Measurements from ENCODE around the gene ERGIC1. TPM values are rescaled to one million over a fixed set of nuclear protein-coding genes. Genes with fewer than 3 reads are reported as not detected.

Gene ERGIC1
- total RNA-seq, 4 donors from 2014 or later, result 113 to 180 (median 143) TPM

GRCh38 chr5:172815631-172816030 is 18.4 kb upstream of the ERGIC1 start:
- TF ChIP-seq POLR2A (IDR thresholded peaks at IDR 0.05) (no peak), CTCF (IDR thresholded peaks at IDR 0.05) (no peak)
- no peak for DNase-seq

GRCh38 chr5:172816925-172817562 is 17.0 kb upstream of the ERGIC1 start:
- no peak for DNase-seq
- Histone ChIP-seq H3K4me3 (no peak overlapping the region), H3K27me3 (no peaks in the 10 kb centered on the region), H3K36me3 (no peaks in the 10 kb centered on the region), H3K27ac (no peak overlapping the region), H3K4me1 (no peaks in the 10 kb centered on the region), H3K9me3 (no peaks in the 10 kb centered on the region)
- TF ChIP-seq CTCF (IDR thresholded peaks at IDR 0.05), result no peak
- TF ChIP-seq POLR2A (IDR thresholded peaks at IDR 0.05), result no peak

More at GRCh38 chr5:172815631-172816030, 18.4 kb upstream of the ERGIC1 start:
- no peaks in the 10 kb centered on the region for H3K27me3 ChIP-seq
- no peaks in the 10 kb centered on the region for H3K36me3 ChIP-seq
- no peak overlapping the region for H3K4me3 ChIP-seq
- no peak overlapping the region for H3K27ac ChIP-seq
- no peaks in the 10 kb centered on the region for H3K4me1 ChIP-seq
- no peaks in the 10 kb centered on the region for H3K9me3 ChIP-seq

- Histone ChIP-seq H3K27ac (no peak overlapping the region), H3K36me3 (no peaks in the 10 kb centered on the region), H3K4me3 (no peak overlapping the region), H3K4me1 (no peaks in the 10 kb centered on the region), H3K9me3 (no peaks in the 10 kb centered on the region), H3K27me3 (no peaks in the 10 kb centered on the region)
- no peak for DNase-seq
- TF ChIP-seq CTCF (IDR thresholded peaks at IDR 0.05) (no peak), POLR2A (IDR thresholded peaks at IDR 0.05) (no peak)
Measured at GRCh38 chr5:172817664-172818063, 16.4 kb upstream of the ERGIC1 start.

- no peak overlapping the region for H3K27ac ChIP-seq
- H3K4me1 ChIP-seq, result no peaks in the 10 kb centered on the region
- no peak for TF ChIP-seq POLR2A (IDR thresholded peaks at IDR 0.05)
- H3K4me3 ChIP-seq, result no peak overlapping the region
- H3K36me3 ChIP-seq, result no peaks in the 10 kb centered on the region
- H3K27me3 ChIP-seq, result no peaks in the 10 kb centered on the region
- no peak for DNase-seq
- no peaks in the 10 kb centered on the region for H3K9me3 ChIP-seq
Measured at GRCh38 chr5:172818081-172818480, 16.0 kb upstream of the ERGIC1 start.

GRCh38 chr5:172819569-172819968 is 14.5 kb upstream of the ERGIC1 start:
- no peaks in the 10 kb centered on the region for H3K4me1 ChIP-seq
- peak overlapping the region in 2 of 4 donors; percentile 28 to 40 for H3K27ac ChIP-seq
- H3K36me3 ChIP-seq, result no peaks in the 10 kb centered on the region
- TF ChIP-seq CTCF (IDR thresholded peaks at IDR 0.05) (no peak), POLR2A (IDR thresholded peaks at IDR 0.05) (no peak)
- no peaks in the 10 kb centered on the region for H3K9me3 ChIP-seq
- H3K4me3 ChIP-seq, result no peak overlapping the region
- DNase-seq, result no peak
- H3K27me3 ChIP-seq, result no peaks in the 10 kb centered on the region

- Histone ChIP-seq H3K27me3 (no peaks in the 10 kb centered on the region), H3K36me3 (no peaks in the 10 kb centered on the region), H3K9me3 (no peaks in the 10 kb centered on the region), H3K4me3 (peak overlapping the region in 1 of 4 donors; percentile 13), H3K4me1 (no peaks in the 10 kb centered on the region), H3K27ac (peak overlapping the region in 2 of 4 donors; percentile 28 to 40)
- peak in 2 of 3 donors; percentile 78 to 81 for DNase-seq
- TF ChIP-seq CTCF (IDR thresholded peaks at IDR 0.05) (no peak), POLR2A (IDR thresholded peaks at IDR 0.05) (peak in 1 of 2 donors; percentile 37)
Measured at GRCh38 chr5:172820046-172820767, 13.8 kb upstream of the ERGIC1 start.
